OCI-LY3 (cell line): ENCODE measurements around the gene PSMF1.

Source experiments
- H2AFZ ChIP-seq: fragments of 200-600, 300-600 bp; shearing (Covaris generic); 2 replicates; pipeline ENCODE4 v1.6.0; 2014; ENCODE audit warnings: antibody characterized with exemption, low read depth, low read length
- H3K27ac ChIP-seq: fragments of 200-600, 300-600 bp; sonication (generic); 2 replicates; pipeline ENCODE4 v1.5.1; 2014; ENCODE audit warnings: mild to moderate bottlenecking, low read length, moderate library complexity, mixed read lengths
- H3K27me3 ChIP-seq: fragments of 200-600, 300-600 bp; sonication (generic); 2 replicates; pipeline ENCODE4 v1.6.1; 2014; ENCODE audit warnings: low read depth, low read length, mixed read lengths
- H3K36me3 ChIP-seq: fragments of 200-600, 300-600 bp; sonication (generic); replicated peaks from 2 replicates; pipeline ENCODE3; 2014; ENCODE audit warnings: low read depth, low read length, mixed read lengths
- H3K4me1 ChIP-seq: fragments of 300-600, 200-600 bp; sonication (generic); 2 replicates; pipeline ENCODE4 v1.6.1; 2014; ENCODE audit warnings: low read length, mixed read lengths
- H3K4me2 ChIP-seq: fragments of 200-600, 300-600 bp; sonication (generic); 2 replicates; pipeline ENCODE4 v1.6.1; 2014; ENCODE audit warnings: low read length, mixed read lengths
- H3K4me3 ChIP-seq: fragments of 300-600, 200-600 bp; sonication (generic); 2 replicates; pipeline ENCODE4 v1.5.1; 2014; ENCODE audit warnings: antibody characterized with exemption, mild to moderate bottlenecking, low read length, moderate library complexity
- H3K79me2 ChIP-seq: fragments of 300-600, 200-600 bp; shearing (Covaris generic); 2 replicates; pipeline ENCODE4 v1.6.1; 2014; ENCODE audit warnings: mild to moderate bottlenecking, low read length, mixed read lengths
- H3K9ac ChIP-seq: fragments of 300-600, 200-600 bp; shearing (Covaris generic); 2 replicates; pipeline ENCODE4 v1.6.0; 2014; ENCODE audit warnings: mild to moderate bottlenecking, low read length, moderate library complexity
- H3K9me3 ChIP-seq: fragments of 200-600, 300-600 bp; shearing (Covaris generic); 2 replicates; pipeline ENCODE4 v1.6.1; 2014; ENCODE audit warnings: low read length, mixed read lengths; ENCODE audit not compliant: insufficient read depth
- H4K20me1 ChIP-seq: fragments of 200-600, 300-600 bp; sonication (generic); 2 replicates; pipeline ENCODE4 v1.6.1; 2016; ENCODE audit warnings: low read length, mixed read lengths; ENCODE audit not compliant: insufficient read depth
- CTCF ChIP-seq: fragments of 200-600, 300-600 bp; sonication (generic); IDR thresholded peaks from 2 replicates; pipeline ENCODE4 v1.5.1; 2014; ENCODE audit warnings: antibody characterized with exemption, low read length, low read depth
- EZH2phosphoT487 ChIP-seq: fragments of 200-600 bp; shearing (Covaris generic); IDR thresholded peaks from 2 replicates; pipeline ENCODE4 v1.6.1; 2018; ENCODE audit warnings: antibody characterized with exemption, mixed run types, low read depth

PSMF1 gene

GRCh38 chr20:1199964-1200363 is 81.6 kb downstream of the PSMF1 start:
- Histone ChIP-seq H3K27ac (no peak overlapping the region), H3K79me2 (no peaks in the 10 kb centered on the region), H3K9ac (no peak overlapping the region), H3K9me3 (no peaks in the 10 kb centered on the region), H3K27me3 (peaks cover 3% of the 10 kb centered on the region; the same call in 1 of the 2 replicates), H3K4me3 (no peak overlapping the region), H3K4me2 (no peak overlapping the region), H3K36me3 (no peaks in the 10 kb centered on the region), H3K4me1 (no peaks in the 10 kb centered on the region), H4K20me1 (no peaks in the 10 kb centered on the region), H2AFZ (no peak overlapping the region)
- no peak for TF ChIP-seq CTCF
- TF ChIP-seq EZH2phosphoT487, result no peak

GRCh38 chr20:1202762-1203504 is 84.5 kb downstream of the PSMF1 start, which contains the start of gene C20orf202:
C20orf202 (plus strand) TSS chr20:1203454; CDS start chr20:1203586, 132 bp downstream.
- no peak for TF ChIP-seq EZH2phosphoT487
- no peak for TF ChIP-seq CTCF
- Histone ChIP-seq H3K9ac (no peak within 1 kb of the TSS), H3K79me2 (no peaks in the 10 kb centered on the region), H4K20me1 (no peaks in the 10 kb centered on the region), H3K27me3 (peaks cover 3% of the 10 kb centered on the region; the same call in 1 of the 2 replicates), H3K27ac (no peak within 1 kb of the TSS), H3K4me3 (no peak within 1 kb of the TSS), H3K4me1 (no peaks in the 10 kb centered on the region), H3K4me2 (no peak within 1 kb of the TSS), H2AFZ (no peak within 1 kb of the TSS), H3K36me3 (no peaks in the 10 kb centered on the region), H3K9me3 (no peaks in the 10 kb centered on the region)

GRCh38 chr20:1203630-1204029 is 85.2 kb downstream of the PSMF1 start:
- no peak overlapping the region for H3K27ac ChIP-seq
- H3K27me3 ChIP-seq, result peaks cover 7% of the 10 kb centered on the region
- H3K4me1 ChIP-seq, result no peaks in the 10 kb centered on the region
- H3K4me3 ChIP-seq, result no peak overlapping the region
- TF ChIP-seq CTCF (no peak), EZH2phosphoT487 (no peak)
- no peaks in the 10 kb centered on the region for H3K9me3 ChIP-seq
- H4K20me1 ChIP-seq, result no peaks in the 10 kb centered on the region
- H3K36me3 ChIP-seq, result no peaks in the 10 kb centered on the region
- H3K4me2 ChIP-seq, result no peak overlapping the region
- no peak overlapping the region for H2AFZ ChIP-seq
- H3K9ac ChIP-seq, result no peak overlapping the region
- H3K79me2 ChIP-seq, result no peaks in the 10 kb centered on the region

GRCh38 chr20:1204113-1204512 is 85.7 kb downstream of the PSMF1 start:
- Histone ChIP-seq H3K27ac (no peak overlapping the region), H3K27me3 (peaks cover 10% of the 10 kb centered on the region), H3K4me3 (no peak overlapping the region), H3K4me1 (no peaks in the 10 kb centered on the region), H3K9ac (no peak overlapping the region), H3K9me3 (no peaks in the 10 kb centered on the region), H3K36me3 (no peaks in the 10 kb centered on the region), H3K4me2 (no peak overlapping the region), H4K20me1 (no peaks in the 10 kb centered on the region), H2AFZ (no peak overlapping the region), H3K79me2 (no peaks in the 10 kb centered on the region)
- no peak for TF ChIP-seq EZH2phosphoT487
- no peak for TF ChIP-seq CTCF
